KG1 (cell line): ENCODE measurements around the gene HBA2.
"Not testable (repeated sequence)": the region's sequence is repeated elsewhere in the genome, so short reads cannot be mapped to it uniquely, and the experiment has no call there.

Source experiments
- DNase-seq: peaks from one replicate; lab custom pipeline; 2025; lab: John Stamatoyannopoulos, UW

HBA2 gene

DNA sequence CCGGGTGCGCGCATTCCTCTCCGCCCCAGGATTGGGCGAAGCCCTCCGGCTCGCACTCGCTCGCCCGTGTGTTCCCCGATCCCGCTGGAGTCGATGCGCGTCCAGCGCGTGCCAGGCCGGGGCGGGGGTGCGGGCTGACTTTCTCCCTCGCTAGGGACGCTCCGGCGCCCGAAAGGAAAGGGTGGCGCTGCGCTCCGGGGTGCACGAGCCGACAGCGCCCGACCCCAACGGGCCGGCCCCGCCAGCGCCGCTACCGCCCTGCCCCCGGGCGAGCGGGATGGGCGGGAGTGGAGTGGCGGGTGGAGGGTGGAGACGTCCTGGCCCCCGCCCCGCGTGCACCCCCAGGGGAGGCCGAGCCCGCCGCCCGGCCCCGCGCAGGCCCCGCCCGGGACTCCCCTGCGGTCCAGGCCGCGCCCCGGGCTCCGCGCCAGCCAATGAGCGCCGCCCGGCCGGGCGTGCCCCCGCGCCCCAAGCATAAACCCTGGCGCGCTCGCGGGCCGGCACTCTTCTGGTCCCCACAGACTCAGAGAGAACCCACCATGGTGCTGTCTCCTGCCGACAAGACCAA is at the start of gene HBA2:
TSS of gene HBA2 (plus strand) at position 503 of the 568 bp plus-strand sequence. CDS start at position 540, 37 bp downstream.
- DNase-seq: not testable (repeated sequence)

GRCh38 chr16:123558-124350 is 48.9 kb upstream of the HBA2 start:
- DNase-seq: not testable (repeated sequence)

DNA sequence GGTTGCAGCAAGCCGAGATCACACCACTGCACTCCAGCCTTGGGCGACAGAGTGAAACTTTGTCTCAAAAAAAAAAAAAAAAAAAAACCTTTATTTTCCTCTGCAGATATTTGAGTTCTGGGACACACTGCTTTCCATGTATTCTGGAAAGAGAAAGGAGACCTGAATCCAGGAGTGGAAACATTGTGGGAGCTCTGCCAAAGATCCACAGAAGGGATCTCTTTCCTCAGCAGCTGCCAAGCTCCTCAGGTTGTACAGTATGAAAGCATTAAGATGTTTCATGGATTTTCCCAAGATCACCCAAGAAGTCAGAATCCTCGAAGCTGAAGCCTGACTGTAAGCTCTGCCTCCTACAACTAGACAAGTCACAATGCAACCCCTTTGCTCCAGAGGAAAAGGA is 47.7 kb upstream of the HBA2 start:
- DNase-seq: no peak

- no peak for DNase-seq
Observed at GRCh38 chr16:129075-129474, 43.6 kb upstream of the HBA2 start.

GRCh38 chr16:130533-131173 is 42.0 kb upstream of the HBA2 start:
- DNase-seq: no peak

GRCh38 chr16:132120-132519 is 40.6 kb upstream of the HBA2 start:
- no peak for DNase-seq

DNA sequence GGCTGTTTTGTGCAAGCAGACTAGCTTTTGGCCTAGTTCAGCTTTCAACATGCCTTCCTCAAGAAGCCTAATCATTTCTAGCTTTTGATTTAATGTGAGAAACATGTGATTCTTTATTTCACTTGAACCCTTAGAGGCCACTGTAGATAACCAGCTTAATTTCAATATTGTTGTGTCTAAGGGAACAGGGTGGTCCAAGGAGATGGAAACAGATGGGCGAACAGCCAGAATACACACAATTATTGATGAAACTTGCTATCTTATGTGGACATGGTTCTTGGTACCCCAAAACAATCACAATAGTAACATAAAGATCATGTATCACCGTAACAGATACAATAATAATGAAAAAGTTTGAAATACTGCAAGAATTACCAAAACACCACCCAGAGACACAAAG is 39.0 kb upstream of the HBA2 start:
- no peak for DNase-seq

DNA sequence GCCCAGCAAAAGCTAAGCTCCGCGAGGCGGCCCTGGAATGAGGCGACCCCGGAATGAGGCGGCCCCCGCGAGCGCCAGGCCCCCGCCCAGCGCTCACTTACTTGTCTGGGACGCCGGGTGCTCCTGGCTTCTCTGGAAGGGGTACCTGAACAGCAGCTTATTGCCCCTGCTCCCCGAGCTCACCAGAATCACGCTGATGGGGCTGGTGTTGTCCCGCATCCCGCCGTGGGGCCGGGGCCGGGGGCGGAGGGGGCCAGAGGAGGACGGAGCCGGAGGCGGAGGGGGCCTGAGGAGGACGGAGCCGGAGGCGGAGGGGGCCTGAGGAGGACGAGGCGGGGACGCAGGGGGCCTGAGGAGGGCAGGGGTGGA is 34.6 kb upstream of the HBA2 start:
- no peak for DNase-seq

- no peak for DNase-seq
Observed at GRCh38 chr16:140175-140857, 32.4 kb upstream of the HBA2 start.

DNA sequence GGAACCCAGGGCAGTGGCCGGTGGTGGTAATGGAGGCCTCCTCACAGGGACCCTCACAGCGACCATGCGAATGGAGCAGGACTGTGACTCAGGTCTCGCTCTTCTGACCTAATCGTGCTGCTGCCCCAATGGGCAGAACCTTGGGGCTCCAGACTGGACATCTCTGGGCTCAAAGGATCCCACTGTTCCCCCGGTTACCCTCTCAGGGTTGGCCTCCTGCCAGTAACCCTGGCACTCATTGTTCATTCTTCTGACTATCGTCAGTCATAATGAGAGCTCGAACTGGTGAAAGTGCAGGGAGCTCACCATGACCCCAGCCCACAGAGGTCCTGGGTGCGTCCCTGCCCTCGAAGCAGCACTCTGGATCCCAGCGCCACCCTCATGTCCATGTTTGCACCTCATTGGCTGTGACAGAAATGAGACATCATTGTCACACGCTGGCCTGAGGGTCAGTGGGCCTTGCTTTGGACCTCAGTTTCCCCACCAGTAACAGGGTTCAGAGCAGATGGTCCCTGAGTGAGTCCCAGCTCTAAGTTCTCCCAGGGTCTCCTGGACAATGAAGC is 30.2 kb upstream of the HBA2 start:
- DNase-seq: no peak

DNA sequence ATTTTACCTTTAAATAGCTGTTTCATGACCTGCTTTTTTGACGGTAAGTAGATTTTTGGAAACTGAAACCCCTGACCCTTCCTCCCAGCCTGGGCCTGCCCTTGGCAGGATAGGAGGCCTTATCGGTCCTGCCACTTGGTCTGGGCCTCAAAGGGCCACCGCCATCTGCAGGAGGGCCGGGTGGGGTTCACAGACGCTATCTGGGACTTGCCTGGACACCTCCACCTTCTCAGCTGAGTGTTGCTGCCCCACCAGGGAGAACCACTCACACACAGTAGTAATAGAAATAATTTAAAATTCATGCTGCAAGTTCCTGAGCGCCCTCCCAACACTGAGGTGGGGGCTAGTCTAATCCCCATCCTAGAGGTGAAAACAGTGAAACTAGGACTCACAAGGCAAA is 29.6 kb upstream of the HBA2 start:
- no peak for DNase-seq

- DNase-seq: no peak
Observed at GRCh38 chr16:143456-143855, 29.2 kb upstream of the HBA2 start.

DNA sequence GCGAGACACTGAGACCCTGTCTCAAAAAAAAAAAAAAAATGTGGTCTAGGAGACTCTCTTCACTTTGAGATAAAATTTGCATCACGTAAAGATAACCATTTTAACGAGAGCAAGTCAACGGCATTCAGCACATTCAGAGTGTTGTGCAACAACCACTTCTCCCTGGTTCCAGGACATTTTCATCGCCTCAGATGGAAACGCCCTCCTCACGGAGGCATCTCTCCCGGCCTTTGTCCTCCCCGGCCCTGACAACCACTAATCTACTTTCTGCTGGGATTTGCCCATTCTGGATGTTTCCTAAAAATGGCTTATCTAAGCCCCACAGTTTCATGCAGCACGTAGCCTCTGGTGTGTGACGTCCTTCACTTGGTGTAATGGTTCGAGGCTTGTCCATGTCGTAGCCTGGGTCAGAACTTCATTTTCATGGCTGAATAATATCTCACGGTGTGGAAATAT is 27.9 kb upstream of the HBA2 start:
- no peak for DNase-seq

DNA sequence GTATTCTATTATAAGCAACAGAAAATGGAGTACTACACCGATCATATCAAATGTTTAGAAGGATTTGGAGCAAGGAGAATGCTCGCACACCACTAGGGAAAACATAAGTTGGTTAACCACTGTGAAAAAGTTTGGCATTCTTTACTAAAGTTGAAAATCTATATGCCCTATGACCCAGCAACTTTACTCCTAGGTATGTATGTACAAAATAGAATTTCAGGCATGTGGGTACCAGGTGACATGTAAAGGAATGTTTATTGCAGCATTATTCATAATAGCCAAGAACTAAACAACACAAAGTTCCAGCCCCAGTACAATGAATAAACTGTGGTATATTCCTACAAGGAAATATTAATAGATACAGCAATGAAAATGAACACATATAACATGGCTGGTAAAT is 26.0 kb upstream of the HBA2 start:
- no peak for DNase-seq

DNA sequence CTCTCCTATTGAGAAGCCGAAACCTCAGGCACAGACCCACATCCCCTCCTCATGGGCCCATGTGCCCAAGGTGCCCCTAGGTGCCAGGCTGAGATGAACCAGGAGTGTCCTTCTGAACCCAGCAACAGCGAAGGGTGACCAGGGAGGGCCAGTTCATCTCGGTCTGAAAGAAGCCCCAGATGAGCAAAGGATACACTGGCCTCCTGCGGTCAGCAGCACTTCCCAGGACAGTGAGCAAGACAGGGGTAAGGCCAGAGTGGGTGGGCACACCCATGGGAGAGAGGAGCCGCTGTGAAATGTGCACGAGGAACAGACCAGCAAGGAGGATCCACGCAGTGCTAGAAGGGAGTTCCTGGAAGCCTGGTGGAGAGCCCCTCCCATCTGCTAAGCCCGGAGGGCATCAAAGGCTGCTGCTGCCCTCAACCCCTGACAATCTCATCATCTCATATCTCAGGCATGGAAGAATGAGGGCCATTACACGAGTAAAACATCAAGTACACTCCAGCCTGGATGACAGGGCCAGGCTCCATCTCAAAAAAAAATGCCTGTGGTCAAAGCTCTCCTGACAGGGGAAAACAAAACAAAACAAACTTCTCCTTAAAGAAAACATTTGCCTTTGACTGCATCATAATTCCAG is 23.5 kb upstream of the HBA2 start:
- no peak for DNase-seq

DNA sequence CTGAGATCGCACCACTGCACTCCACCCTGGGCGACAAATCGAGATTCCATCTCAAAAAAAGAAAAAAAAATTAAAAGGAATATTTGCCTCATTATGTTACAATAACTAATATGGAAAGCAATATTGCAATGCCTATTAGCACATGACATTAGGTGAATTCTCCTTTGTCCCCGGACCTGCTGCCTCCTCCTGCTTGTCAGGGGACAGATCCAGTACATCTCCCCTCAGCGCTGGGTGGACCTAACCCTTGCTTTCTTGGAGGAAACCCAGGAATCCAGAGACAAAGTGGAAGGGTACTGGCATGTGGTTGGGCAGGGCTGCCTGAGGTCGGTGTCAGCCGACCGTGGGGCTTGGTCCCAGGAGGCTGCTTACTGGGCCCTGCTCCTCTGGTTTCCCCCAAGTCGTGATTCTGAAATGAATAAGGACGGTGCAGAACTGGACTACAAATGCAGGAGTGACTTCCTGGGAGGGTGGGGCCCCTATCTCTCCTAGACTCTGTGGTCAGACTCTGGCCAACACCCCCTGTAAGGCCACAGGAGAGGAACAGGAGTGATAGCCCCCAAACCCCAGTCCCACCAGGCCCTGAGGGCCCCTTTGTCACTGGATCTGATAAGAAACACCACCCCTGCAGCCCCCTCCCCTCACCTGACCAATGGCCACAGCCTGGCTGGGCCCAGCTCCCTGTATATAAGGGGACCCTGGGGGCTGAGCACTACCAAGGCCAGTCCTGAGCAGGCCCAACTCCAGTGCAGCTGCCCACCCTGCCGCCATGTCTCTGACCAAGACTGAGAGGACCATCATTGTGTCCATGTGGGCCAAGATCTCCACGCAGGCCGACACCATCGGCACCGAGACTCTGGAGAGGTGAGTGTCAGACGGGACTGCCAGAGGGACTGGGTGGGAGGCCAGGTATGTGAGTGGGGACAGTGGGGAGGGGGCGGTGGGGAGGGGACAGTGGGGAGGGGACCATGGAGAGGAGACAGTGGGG is 20.2 kb upstream of the HBA2 start, which contains the start of gene HBZ:
TSS of gene HBZ (plus strand) at position 504 of the 988 bp plus-strand sequence. CDS start at position 770, 266 bp downstream.
- DNase-seq: no peak

DNA sequence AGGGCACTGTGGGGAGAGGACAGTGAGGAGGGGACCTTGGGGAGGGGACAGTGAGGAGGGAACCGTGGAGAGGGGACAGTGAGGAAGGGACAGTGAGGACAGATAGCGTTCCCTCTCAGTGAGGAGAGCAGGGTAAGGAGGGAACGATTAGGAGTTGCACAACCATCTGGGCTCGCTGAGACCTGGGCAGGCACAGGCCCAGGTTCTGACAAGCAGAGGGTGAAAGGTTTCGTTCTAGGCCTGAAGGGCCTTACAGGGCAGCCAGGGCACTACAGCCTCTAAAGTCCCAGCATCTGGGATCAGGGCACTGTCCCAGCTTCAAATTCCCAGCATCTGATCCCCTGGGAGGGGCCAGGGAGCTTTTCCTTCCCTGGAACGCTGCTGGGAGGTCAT is 19.6 kb upstream of the HBA2 start:
- not testable (repeated sequence) for DNase-seq

DNA sequence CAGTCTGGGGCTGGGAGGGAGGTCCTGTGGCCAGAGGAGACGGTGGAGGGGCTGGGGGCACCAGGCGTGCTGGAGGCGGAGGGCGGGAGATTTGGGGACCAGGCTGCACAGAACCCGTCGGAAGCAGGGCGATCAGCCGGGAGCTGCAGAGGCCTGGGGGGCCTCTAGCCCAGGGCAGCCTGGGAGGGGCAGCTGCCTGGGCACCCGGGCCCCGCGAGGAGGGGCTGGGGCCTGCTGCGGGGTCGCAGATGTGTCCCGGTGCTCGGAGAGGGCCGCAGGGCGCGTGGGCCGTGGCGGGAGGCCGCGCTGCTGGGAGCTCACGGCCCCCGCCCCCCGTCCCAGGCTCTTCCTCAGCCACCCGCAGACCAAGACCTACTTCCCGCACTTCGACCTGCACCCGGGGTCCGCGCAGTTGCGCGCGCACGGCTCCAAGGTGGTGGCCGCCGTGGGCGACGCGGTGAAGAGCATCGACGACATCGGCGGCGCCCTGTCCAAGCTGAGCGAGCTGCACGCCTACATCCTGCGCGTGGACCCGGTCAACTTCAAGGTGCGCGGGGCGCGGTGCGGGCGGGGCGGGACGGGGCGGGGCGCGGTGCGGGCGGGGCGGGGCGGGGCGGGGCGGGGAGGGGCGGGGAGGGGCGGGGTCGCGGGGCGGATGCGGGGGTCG is 19.0 kb upstream of the HBA2 start:
- not testable (repeated sequence) for DNase-seq

GRCh38 chr16:154217-155030 is 18.3 kb upstream of the HBA2 start:
- no peak for DNase-seq
